AG09319 (cell line): ENCODE data around the gene PDZRN3.

Source experiments
- DNase-seq: peaks from one replicate; pipeline ENCODE4 v3.0.0-alpha.2; 2010; ENCODE audit warnings: low read depth; ENCODE audit errors: extremely low read depth
- TF ChIP-seq, protein P1 (sequence below): IDR thresholded peaks from 2 replicates; pipeline ENCODE4 v1.5.1; 2011; ENCODE audit warnings: low read depth, mild to moderate bottlenecking, inconsistent platforms, low read length, moderate library complexity

PDZRN3 gene

GRCh38 chr3:73493543-73494308 is 131.0 kb downstream of the PDZRN3 start:
- TF ChIP-seq, protein P1, sequence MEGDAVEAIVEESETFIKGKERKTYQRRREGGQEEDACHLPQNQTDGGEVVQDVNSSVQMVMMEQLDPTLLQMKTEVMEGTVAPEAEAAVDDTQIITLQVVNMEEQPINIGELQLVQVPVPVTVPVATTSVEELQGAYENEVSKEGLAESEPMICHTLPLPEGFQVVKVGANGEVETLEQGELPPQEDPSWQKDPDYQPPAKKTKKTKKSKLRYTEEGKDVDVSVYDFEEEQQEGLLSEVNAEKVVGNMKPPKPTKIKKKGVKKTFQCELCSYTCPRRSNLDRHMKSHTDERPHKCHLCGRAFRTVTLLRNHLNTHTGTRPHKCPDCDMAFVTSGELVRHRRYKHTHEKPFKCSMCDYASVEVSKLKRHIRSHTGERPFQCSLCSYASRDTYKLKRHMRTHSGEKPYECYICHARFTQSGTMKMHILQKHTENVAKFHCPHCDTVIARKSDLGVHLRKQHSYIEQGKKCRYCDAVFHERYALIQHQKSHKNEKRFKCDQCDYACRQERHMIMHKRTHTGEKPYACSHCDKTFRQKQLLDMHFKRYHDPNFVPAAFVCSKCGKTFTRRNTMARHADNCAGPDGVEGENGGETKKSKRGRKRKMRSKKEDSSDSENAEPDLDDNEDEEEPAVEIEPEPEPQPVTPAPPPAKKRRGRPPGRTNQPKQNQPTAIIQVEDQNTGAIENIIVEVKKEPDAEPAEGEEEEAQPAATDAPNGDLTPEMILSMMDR: no peak
- no peak for DNase-seq

- TF ChIP-seq, protein P1: no peak
- no peak for DNase-seq
Measured at GRCh38 chr3:73492186-73492585, 132.6 kb downstream of the PDZRN3 start.

GRCh38 chr3:73491287-73491662 is 133.5 kb downstream of the PDZRN3 start:
- TF ChIP-seq, protein P1: no peak
- no peak for DNase-seq

DNA sequence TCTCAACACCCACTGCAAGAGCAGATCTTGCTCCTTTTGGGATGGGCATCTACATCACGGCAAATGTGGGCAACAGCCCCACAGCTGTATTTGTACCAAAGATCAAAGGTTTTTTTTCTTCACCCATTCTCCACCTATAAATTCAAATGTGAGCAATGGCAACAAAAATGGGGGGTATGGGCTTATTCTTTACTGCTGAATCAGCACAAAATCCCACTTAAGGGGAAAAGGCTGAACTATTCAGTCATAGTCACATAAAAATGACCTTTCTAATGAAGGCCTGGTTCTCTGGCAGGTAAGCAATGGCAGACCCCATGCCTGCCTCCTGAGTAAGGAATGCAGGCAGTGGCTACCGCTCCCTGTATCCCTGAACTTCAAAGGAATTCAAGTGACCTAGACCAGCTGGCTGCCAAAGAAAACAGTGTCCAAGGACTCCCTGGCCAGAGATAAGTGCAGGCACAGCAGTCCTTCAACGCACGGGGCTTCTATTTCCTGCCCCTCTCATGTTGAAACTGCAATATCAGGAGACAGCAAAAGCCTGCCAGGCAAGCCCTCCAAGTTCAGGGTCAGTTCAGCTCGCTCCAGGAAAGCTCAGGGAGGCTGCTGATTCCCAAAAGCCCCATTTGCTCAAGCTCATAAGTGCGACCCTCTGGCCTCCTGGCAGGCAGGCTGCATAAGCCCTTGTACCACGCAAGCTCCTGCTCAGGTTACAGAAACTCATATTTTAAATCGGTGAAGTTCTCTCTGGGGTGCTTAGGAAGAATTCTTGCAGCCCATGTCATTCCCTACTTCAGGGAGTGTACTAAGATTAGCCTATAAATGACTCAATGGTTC is 134.1 kb downstream of the PDZRN3 start:
- no peak for DNase-seq
- TF ChIP-seq, protein P1: no peak

DNA sequence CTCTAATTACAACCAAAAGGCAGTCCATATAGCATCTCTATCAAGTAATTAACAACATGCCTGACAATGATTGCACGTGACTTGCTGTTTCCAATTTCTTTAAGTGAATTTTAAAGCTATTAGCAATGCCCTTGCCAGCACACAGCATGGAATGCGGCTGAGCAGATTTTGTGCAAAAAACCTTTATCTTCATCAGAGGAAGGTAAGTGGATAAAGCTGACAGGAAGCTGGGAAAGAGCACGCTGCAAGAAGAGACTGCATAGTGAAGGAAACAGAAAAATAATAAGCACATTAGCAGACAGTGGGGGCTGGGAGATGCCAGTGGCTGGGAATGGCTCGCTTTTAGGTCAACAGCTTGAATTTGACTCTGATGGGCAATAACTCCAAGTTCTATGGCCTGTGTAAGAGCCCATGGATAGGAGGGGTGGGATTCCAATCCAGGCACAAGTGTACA is 138.8 kb downstream of the PDZRN3 start:
- TF ChIP-seq, protein P1: no peak
- no peak for DNase-seq

DNA sequence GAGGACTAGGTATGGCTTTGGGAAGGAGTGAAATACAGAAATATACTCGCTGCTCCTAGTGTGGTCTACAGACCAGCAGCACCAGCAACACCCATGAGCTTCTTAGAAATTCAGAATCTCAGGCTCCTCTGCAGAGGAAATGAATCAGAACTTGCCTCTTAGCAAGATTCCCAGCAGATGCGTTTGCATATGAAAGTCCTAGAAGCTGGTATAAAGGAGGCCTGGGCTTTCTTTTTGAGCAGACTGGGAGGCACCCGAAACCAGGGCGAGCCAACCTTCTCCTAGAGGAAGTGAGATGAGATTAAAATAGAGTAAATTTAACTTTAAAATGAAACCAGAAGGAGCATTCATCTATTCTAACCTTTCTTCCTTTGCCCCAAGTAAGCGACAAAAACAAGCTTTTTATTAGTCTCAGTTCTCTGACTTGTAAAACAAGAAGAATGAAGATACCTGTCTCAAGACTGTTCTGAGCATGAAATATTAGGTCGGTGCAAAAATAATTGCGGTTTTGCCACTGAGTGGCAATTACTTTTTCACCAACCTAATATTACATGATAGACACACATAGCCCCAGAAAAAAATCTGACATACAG is 140.0 kb downstream of the PDZRN3 start:
- TF ChIP-seq, protein P1: no peak
- DNase-seq: no peak

DNA sequence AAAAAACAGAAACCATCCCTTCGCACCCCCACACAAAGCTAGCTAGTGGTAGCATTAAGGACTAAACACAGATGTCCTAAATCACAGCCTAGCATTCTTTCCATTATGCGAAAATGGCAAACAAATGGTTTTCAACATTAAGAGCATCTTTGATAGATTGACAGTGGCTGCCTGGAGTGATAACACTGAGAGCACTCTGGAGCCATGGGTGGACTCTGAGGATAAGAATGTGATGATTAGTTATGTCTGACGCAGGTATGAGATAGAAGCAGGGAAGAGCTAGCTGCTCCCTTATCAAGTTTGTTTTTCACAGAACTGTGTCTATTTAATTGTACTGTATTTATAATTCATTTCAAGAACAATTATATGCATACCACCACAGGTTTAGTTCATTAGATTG is 142.9 kb downstream of the PDZRN3 start:
- TF ChIP-seq, protein P1: no peak
- no peak for DNase-seq
